Activated naive CD8-positive, alpha-beta T cell (primary cell): ENCODE results near the gene CA4.

Experiments used
- H3K27ac Mint-ChIP-seq: one replicate; pipeline ENCODE4 v1.8.0; 2021; ENCODE audit warnings: mixed read lengths
- H3K27me3 Mint-ChIP-seq: one replicate; pipeline ENCODE4 v1.8.0; 2021; ENCODE audit warnings: mixed read lengths
- H3K36me3 Mint-ChIP-seq: one replicate; pipeline ENCODE4 v1.8.0; 2021; ENCODE audit warnings: mixed read lengths
- H3K4me1 Mint-ChIP-seq: one replicate; pipeline ENCODE4 v1.8.0; 2021; ENCODE audit warnings: low read depth, mixed read lengths
- H3K4me3 Mint-ChIP-seq: one replicate; pipeline ENCODE4 v1.8.0; 2021; ENCODE audit warnings: mild to moderate bottlenecking, mixed read lengths
- H3K9me3 Mint-ChIP-seq: one replicate; pipeline ENCODE4 v1.8.0; 2021; ENCODE audit warnings: low read depth, mixed read lengths

The CA4 gene

DNA sequence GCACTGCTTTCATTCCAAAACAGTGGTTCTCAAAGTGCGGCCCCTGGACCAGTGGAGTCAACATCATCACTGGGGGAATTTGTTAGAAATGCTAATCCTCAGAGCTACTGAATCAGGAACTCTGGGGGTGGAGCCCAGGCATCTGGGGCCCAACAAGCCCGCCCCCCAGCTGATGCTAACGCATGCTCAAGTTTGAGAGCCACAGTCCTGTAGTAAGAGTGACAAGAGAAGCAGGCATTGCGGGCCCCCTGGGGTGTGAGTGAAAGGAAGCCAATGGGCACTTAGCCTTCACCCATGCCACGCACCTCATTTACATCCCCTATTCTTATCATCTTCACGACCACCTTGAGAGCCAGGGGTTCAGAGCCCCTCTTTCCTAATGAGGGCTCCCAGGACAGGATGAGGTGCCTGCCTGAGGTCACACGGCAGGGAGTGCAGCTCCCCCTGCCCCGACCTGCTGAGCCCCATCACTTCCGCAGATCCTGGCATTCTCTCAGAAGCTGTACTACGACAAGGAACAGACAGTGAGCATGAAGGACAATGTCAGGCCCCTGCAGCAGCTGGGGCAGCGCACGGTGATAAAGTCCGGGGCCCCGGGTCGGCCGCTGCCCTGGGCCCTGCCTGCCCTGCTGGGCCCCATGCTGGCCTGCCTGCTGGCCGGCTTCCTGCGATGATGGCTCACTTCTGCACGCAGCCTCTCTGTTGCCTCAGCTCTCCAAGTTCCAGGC is 9.1 kb downstream of the CA4 start:
- Mint-ChIP-seq H3K9me3 (no peaks in the 10 kb centered on the region), H3K4me3 (no peak overlapping the region), H3K4me1 (no peaks in the 10 kb centered on the region), H3K27ac (no peak overlapping the region), H3K27me3 (peaks cover 10% of the 10 kb centered on the region), H3K36me3 (no peaks in the 10 kb centered on the region)

DNA sequence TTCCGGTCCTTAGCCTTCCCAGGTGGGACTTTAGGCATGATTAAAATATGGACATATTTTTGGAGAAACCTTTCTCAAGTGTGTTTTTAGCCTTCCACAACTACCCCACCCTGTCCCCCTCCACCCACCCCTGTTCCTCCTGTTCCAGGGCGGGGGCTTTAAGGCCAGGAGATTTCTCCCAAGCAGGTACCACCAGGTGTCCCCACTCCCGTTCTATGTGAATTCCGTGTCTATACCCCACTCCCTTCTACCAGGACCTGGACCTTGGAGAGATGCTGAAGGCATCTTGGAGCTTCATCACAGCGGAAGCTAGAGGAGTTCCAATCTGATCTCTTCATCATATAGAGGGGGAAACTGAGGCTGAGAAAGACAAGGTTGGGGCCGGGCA is 9.7 kb downstream of the CA4 start:
- Mint-ChIP-seq H3K36me3 (no peaks in the 10 kb centered on the region), H3K4me3 (no peak overlapping the region), H3K27ac (no peak overlapping the region), H3K27me3 (peaks cover 10% of the 10 kb centered on the region), H3K4me1 (no peaks in the 10 kb centered on the region), H3K9me3 (no peaks in the 10 kb centered on the region)

DNA sequence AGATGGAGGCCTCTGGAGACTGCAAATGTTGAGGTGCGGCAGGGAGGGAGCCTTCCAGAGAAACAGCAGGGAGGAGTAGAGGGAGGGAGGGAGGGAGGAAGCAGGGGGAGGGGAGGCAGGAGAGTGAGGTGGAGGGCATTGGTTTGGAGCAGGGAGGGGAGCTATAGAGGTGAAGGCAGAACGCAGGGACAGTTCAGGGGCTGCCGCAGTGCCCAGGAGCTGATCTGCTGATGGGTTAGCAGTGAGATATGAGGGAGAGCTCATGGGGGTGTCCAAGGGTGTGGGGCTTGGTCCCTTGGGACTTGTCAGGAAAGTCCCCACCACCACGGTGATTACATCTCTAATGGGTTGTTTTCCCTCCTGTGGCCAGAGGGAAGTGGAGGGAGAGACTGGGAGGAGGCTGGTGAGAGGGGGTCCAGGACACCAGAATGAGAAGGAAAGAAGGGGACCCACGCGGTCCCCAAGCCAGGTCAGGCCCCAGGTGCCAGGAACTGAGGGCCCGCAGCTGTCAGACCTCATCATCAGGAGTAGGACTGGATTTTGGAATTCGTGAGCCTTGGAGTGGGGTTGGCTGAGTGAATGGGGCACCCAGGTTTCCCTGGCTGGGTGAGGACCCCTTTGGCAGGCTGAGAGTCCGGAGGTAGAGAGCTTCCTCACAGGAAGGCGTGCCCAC is 11.2 kb downstream of the CA4 start:
- Mint-ChIP-seq H3K9me3 (no peaks in the 10 kb centered on the region), H3K4me1 (peaks cover 3% of the 10 kb centered on the region), H3K4me3 (no peak overlapping the region), H3K36me3 (no peaks in the 10 kb centered on the region), H3K27me3 (peaks cover 7% of the 10 kb centered on the region), H3K27ac (no peak overlapping the region)

DNA sequence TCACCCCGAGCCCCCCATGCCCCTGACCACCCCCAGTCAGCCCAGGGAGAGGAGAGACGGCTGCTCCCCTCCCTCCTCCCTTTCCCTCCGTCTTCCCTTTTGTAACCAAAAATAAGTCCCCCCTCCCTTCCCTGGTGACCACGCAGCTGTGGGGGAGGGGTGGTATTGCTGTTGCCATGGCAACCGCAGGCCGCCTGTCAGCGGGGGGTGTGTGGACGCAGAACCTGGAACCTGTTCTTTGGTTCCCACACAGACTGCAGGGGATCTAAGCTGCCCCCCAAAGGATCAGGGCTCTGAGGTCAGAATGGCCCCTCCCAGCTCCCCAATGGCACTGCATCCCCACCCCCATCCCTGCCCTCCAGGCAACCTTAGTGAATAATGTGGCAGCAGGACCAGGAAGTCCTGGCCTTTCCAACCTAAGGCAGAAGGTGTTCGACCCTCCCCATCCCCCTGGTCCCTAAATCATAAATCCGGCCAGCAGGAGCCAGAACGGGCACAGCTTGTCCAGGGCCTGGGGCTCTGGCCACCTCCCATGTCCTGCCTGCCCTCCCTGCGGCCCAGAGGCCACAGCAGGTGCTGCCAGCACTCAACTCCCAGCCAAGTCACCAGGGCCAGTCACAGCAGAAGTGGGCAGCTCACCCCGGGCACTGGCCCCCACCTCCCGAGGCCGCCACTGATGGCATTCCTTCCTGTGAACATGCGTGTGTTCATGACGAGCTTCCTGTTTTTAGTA is 12.0 kb downstream of the CA4 start:
- Mint-ChIP-seq H3K4me1 (peaks cover 5% of the 10 kb centered on the region), H3K27ac (no peak overlapping the region), H3K27me3 (peaks cover 5% of the 10 kb centered on the region), H3K9me3 (no peaks in the 10 kb centered on the region), H3K36me3 (no peaks in the 10 kb centered on the region), H3K4me3 (no peak overlapping the region)

DNA sequence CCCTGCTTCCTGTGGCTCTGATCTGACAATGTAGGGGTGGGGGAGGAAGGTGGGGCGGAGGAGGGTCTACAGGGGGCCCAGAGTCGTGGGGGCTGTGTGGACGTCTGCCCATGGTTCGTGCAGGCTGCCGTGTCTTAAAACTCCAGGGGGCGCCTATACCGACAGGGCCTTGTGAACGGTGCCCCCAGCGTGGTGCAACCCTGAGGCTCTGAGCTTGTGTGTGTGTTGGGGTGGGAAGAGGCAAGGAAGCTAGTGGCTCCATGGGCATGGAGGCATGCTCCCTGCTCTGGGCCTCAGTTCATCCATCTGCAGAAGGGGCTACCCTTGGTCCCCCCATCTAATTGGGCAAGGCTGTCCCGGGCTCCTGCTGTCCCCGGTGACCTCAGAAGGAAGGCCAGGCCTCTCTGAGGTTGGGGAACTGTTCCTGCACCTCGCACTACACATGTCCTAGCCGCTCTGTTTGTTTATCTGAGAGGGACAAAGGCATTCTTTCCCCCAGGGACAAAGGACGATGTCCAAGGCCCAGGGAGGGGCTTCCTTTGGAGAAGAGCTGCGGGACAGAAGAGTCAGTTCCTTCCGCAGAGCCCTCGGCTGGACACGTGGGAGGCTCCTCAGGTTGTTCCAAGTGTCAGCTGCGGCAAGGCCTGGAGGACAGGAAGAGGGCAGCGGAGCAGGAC is 13.5 kb downstream of the CA4 start:
- Mint-ChIP-seq H3K4me1 (peaks cover 8% of the 10 kb centered on the region), H3K27me3 (peaks cover 4% of the 10 kb centered on the region), H3K9me3 (no peaks in the 10 kb centered on the region)

DNA sequence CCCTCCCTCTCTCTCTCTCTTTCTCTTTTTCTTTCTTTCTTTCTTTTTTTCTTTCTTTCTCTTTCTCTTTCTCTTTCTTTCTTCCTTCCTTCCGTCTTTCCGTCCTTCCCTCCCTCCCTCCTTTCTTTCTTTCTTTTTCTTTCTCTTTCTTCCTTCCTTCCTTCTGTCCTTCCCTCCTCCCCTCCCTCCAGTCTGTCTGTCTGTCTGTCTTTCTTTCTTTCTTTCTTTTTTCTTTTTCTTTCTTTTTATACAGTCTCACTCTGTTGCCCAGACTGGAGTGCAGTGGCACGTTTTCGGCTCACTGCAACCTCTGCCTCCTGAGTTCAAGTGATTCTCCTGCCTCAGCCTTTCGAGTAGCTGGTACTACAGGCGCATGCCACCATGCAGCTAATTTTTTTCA is 14.4 kb downstream of the CA4 start:
- Mint-ChIP-seq H3K9me3 (no peaks in the 10 kb centered on the region), H3K27me3 (peaks cover 4% of the 10 kb centered on the region), H3K4me1 (peaks cover 8% of the 10 kb centered on the region), H3K4me3 (no peak overlapping the region), H3K27ac (no peak overlapping the region), H3K36me3 (no peaks in the 10 kb centered on the region)

More for the DNA sequence above, 13.5 kb downstream of the CA4 start:
- H3K27ac Mint-ChIP-seq, result no peak overlapping the region
- H3K36me3 Mint-ChIP-seq, result no peaks in the 10 kb centered on the region
- no peak overlapping the region for H3K4me3 Mint-ChIP-seq

DNA sequence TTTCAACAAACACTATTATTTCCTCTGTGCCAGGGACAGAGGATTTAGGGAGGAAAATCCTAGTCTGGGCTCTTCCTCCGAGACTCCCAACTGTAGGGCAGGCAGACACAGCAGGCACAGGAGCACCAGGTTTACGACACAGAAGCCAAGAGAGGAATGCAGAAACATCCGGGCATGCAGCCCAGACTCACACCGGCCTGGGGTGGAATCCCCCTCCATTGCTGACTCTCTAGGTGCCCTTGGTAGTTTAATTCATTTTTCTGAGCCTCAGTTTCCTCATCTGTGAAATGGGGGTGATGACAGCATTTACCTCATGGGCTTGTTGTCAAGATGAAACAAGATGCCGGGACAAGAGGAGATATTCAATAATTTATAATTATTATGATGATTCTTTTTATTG is 14.9 kb downstream of the CA4 start:
- Mint-ChIP-seq H3K4me3 (no peak overlapping the region), H3K27ac (no peak overlapping the region), H3K27me3 (peaks cover 4% of the 10 kb centered on the region), H3K36me3 (no peaks in the 10 kb centered on the region), H3K9me3 (no peaks in the 10 kb centered on the region), H3K4me1 (peaks cover 8% of the 10 kb centered on the region)

DNA sequence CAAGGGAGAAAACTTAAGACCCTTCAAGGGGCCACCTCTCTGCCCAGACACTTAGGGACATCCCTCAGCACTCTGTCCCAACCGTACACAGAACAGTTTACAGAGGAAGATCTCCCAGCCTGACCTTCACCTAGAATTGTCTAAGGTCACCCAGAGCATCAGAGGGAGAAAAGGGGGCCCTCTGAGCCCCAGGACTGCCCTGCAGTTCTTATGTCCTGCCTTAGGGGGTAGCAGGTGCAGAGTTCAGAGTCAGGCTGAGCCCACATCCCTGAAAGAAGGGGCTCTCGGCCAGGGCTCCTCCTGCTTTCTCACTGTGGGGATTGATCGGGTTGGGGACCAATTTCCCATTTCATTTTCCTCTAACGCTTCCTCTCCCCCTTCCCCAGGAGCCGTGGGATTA is 15.4 kb downstream of the CA4 start:
- H3K4me1 Mint-ChIP-seq, result peaks cover 13% of the 10 kb centered on the region
- peaks cover 4% of the 10 kb centered on the region for H3K27me3 Mint-ChIP-seq
- no peaks in the 10 kb centered on the region for H3K36me3 Mint-ChIP-seq
- no peak overlapping the region for H3K27ac Mint-ChIP-seq
- no peak overlapping the region for H3K4me3 Mint-ChIP-seq
- no peaks in the 10 kb centered on the region for H3K9me3 Mint-ChIP-seq

DNA sequence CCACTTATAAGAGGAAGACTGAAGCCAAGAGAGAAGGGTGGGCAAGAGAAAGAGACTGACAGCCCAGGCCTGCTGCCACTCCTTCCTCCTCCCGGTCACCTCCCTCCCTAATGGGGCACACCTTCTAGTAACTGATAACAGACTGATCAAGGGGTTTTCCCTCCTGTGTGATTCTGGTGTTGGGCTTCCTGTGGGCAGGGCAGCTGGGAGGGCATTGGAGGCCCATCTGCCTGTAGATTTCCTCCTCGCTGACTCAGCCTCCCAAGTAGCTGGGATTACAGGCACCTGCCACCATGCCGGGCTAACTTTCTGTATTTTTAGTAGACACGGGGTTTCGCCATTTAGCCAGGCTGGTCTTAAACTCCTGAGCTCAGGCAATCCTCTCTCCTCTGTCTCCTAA is 16.2 kb downstream of the CA4 start:
- H3K36me3 Mint-ChIP-seq, result no peaks in the 10 kb centered on the region
- H3K4me1 Mint-ChIP-seq, result peaks cover 19% of the 10 kb centered on the region
- H3K4me3 Mint-ChIP-seq, result no peak overlapping the region
- H3K27me3 Mint-ChIP-seq, result peaks cover 2% of the 10 kb centered on the region
- H3K9me3 Mint-ChIP-seq, result no peaks in the 10 kb centered on the region
- H3K27ac Mint-ChIP-seq, result no peak overlapping the region

DNA sequence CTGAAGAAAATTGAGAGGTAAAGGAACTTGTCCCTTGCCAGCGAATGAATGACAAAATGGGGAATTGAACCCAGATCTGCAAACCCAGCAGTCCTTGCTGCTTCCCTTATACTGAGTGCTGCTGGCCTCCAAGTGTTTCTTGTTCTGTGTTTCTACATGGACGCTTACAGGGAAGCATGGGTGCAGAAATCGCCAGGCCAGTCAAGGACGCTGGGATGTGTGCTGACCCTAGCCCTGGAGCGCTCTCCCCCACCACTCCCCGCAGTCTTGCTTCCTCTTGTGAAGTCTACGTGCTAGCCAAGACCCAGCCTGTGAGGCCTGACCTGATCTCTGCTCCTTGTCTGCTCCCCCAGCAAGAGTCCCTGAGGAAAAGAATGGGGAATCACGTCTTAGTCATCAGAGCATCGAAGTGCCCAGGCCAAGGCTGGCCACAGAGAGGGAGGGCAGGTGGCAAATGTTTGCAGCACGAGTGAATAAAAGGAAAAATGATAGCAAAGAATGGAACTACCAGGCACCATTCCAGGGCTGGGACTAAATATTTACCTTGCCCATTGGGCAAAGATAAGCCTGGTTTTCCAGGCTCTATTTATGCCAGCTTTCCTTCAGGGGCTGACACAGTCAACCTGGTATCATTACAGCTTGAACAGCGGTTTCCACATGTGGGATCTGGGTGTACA is 17.4 kb downstream of the CA4 start:
- Mint-ChIP-seq H3K9me3 (no peaks in the 10 kb centered on the region), H3K27ac (no peak overlapping the region), H3K27me3 (peaks cover under 1% of the 10 kb centered on the region), H3K36me3 (no peaks in the 10 kb centered on the region), H3K4me1 (peaks cover 19% of the 10 kb centered on the region), H3K4me3 (no peak overlapping the region)

DNA sequence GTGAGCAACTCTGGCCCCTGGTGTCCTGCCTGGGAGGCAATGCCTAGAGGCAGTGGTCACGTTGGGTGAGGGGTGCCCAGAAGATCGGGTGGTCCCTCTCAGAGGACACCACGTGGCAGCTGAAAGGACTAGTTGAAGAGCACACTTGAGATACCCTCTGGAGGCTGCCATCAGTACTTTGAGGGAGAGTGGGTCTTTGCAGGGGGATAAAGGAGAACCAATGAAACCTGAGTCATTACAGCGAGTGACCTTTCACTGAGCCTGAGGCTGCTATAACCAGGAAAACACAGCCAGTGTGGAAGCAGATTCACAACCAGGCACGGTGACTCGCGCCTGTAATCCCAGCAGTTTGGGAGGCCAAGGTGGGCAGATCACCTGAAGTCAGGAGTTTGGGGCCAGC is 18.9 kb downstream of the CA4 start:
- H3K4me1 Mint-ChIP-seq, result peaks cover 19% of the 10 kb centered on the region

DNA sequence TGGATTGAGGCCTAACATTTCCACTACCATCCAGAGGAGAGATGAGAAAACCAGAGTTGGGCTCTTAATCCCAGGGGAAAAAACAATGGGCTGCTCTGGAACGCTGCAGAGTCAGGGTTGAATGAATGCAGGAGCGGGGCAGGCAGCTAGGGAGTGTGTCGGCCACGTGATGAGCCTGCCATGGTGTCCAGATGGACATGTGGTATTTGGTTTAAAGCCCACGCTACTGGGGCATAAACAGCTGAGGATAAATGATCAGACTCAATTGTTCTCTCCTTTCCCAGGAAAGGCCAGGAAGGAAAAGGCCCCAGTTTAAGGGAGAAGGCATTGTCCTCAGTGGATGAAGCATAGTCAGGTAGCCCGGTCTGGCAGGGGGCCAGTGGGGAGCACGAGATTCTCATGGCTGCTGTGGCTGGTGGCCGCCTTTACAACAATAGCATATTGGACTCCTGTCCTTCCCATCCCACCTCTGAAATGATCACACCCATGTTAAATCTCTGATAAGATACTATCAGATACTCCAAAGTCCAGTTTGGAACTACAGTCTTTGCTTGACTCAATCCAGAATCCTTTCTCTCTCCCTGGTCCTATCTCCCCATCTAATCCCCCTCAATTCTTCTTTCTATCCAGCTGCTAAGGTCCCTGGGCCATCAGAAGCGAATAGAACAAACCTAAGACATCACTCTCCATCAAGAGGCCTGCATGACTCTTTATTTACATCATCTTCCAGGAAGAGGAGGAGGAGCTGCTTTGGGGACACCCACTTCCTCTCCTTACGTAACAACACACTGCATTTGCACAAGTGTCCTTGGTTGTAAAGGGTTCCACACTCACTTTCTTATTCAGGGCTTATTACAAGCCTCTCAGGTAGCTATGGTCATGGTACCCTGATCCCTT is 20.4 kb downstream of the CA4 start:
- Mint-ChIP-seq H3K4me1 (peaks cover 19% of the 10 kb centered on the region), H3K4me3 (no peak overlapping the region), H3K36me3 (no peaks in the 10 kb centered on the region), H3K9me3 (no peaks in the 10 kb centered on the region), H3K27me3 (no peaks in the 10 kb centered on the region), H3K27ac (peak overlapping the region; percentile 34)

More for the DNA sequence above, 18.9 kb downstream of the CA4 start:
- no peaks in the 10 kb centered on the region for H3K9me3 Mint-ChIP-seq
- H3K36me3 Mint-ChIP-seq, result no peaks in the 10 kb centered on the region
- no peaks in the 10 kb centered on the region for H3K27me3 Mint-ChIP-seq
- H3K4me3 Mint-ChIP-seq, result no peak overlapping the region
- H3K27ac Mint-ChIP-seq, result no peak overlapping the region

DNA sequence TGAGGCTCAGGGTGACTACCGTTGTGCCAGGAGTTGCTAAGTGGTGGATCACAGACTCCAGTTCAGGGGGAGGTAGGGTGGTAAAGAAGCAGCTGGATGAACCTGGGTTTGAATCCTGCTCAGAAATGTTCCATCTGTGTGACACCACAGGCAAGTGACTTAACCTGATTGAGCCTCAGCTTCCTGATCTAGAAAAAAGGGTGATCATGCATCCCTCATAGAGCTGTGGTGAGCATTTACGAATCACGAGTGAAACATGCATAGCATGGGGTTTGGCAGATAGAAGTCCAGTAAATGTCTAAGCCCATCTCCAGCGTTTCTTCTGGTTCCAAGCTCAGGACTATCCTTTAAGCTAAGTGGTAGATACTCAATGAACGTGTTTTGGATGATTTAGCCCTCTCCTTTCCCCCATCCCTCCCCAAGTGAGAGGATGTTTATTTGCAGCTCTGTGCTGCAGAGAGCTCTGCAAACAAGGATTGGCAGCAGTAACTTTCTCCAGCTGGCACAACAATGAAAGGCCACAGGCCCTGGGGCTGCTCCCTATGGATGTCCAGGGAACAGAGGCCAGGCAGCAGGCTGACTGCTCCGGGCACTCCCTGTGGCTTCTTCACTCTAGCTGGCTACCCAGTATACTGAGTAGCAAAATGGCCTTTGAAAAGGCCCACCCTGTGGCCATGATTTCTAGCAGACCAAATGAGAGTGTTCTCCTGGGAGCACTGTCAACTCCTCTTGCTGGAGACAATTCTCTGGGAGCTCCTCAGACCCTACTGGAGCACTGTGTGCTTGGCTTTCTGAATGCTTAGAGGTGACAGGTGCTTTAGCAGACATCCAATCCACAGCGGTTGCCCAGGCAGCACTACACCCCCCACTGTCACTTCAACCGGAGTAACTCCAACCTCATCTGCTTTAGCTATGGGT is 21.3 kb downstream of the CA4 start:
- Mint-ChIP-seq H3K4me1 (peaks cover 16% of the 10 kb centered on the region), H3K27ac (no peak overlapping the region), H3K4me3 (no peak overlapping the region), H3K27me3 (no peaks in the 10 kb centered on the region), H3K9me3 (no peaks in the 10 kb centered on the region), H3K36me3 (no peaks in the 10 kb centered on the region)
